ENCODE results near the gene CD207. TPM values are rescaled to one million over a fixed set of nuclear protein-coding genes. Genes with fewer than 3 reads are reported as not detected.

Gene CD207
- total RNA-seq, 1 experiment from 2014 or later, result not detected

- no peak for DNase-seq (ENCODE audit: extremely low read depth, low read depth)
These were observed 39.4 kb downstream of the CD207 start for GRCh38 chr2:70796262-70796661.

GRCh38 chr2:70795164-70795995, 40.2 kb downstream of the CD207 start:
- no peak for DNase-seq (ENCODE audit: extremely low read depth, low read depth)

GRCh38 chr2:70793450-70793849, 42.2 kb downstream of the CD207 start:
- DNase-seq (ENCODE audit: extremely low read depth, low read depth), result no peak

- no peak for DNase-seq (ENCODE audit: extremely low read depth, low read depth)
These were observed 45.3 kb downstream of the CD207 start, which contains the start of gene FIGLA for GRCh38 chr2:70790136-70790828. FIGLA (minus strand) TSS chr2:70790643; CDS start chr2:70790638, 5 bp downstream.

- DNase-seq (ENCODE audit: extremely low read depth, low read depth), result peak; percentile 60
These were observed 46.1 kb downstream of the CD207 start for GRCh38 chr2:70789304-70790135.

GRCh38 chr2:70785137-70785911, 50.3 kb downstream of the CD207 start:
- peak; percentile 69 for DNase-seq (ENCODE audit: extremely low read depth, low read depth)

GRCh38 chr2:70784320-70784719, 51.3 kb downstream of the CD207 start:
- no peak for DNase-seq (ENCODE audit: extremely low read depth, low read depth)

Small RNAs within 50 kb of the gene (small RNA-seq; reads per million reads assigned to genes)
- 0 reads per million in 2 experiments for gene HMGN2P21

Other genes with a start within 250 kb of the CD207 start
- gene ADD2, start 67.6 kb downstream of the CD207 start, total RNA-seq (2014; rRNA removed; shearing (Covaris generic)), result 23.1 and 29.8 TPM in 2 replicates
- gene FIGLA, start 45.2 kb downstream of the CD207 start, total RNA-seq (2014; rRNA removed; shearing (Covaris generic)), result not detected in 2 replicates
- not detected in 2 replicates for gene CLEC4F, start 15.2 kb downstream of the CD207 start, total RNA-seq (2014; rRNA removed; shearing (Covaris generic))
- gene VAX2, start 64.8 kb upstream of the CD207 start, total RNA-seq (2014; rRNA removed; shearing (Covaris generic)), result 3.7 and 3.9 TPM in 2 replicates
- gene ATP6V1B1, start 100.1 kb upstream of the CD207 start, total RNA-seq (2014; rRNA removed; shearing (Covaris generic)), result 2.3 and 3.7 TPM in 2 replicates
- gene ANKRD53, start 142.8 kb upstream of the CD207 start, total RNA-seq (2014; rRNA removed; shearing (Covaris generic)), result not detected in 2 replicates
- 27.6 and 31.6 TPM in 2 replicates for gene TEX261, start 159.1 kb upstream of the CD207 start, total RNA-seq (2014; rRNA removed; shearing (Covaris generic))
- 15.4 and 19.5 TPM in 2 replicates for gene NAGK, start 232.8 kb upstream of the CD207 start, total RNA-seq (2014; rRNA removed; shearing (Covaris generic))

Measured in NCI-H460 (cell line).